ENCODE results near the gene UBAC1.
"Not testable (repeated sequence)": the region's sequence is repeated elsewhere in the genome, so short reads cannot be mapped to it uniquely, and the experiment has no call there.

Gene UBAC1

DNA sequence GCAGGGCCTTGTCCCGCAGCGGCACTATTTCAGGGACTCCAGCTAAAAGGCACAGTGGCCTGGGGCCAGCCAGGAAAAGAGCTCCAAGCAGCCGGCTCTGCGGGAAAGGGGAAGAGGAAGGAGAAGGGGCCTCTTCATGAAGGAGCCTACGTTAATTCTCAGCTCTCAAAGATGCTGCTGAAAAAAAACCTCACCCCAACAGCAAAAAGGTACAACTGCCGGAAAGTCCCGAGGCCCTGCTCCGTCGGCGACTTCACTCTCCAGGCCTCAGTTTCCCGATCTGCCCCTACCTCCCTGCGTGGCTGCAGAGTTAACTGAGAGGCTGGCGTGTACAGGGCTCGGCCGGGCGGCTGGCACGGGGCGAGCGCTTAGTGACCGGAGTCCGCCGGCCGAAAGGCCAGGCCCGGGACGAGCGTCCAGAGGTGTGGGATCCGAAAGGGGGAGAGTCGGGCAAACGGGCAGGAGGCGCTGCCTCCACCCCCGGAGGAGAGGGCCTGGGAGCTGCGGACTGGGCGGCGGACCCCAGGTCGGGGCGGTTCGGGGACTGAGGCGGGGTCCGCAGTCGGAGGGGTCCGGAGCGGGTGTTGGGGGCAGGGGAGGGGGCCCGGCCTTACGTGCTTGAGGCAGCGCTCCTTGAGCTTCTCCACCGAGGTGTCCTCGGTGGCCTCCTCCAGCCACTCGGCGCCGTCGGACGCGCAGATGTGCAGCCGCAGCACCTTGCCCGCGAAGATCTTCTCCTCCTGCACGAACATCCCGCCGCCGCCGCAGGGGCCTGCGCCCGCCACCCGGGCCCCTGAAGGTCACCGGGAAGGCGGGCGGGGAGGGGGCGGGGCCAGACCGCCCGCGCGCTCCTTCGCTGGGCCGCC is 529 bp downstream of the UBAC1 start:
- H3K9me3 ChIP-seq (ENCODE audit: control insufficient read depth in 1 of 2, low read length in 2 of 2), result no peaks in the 10 kb centered on the region
- peak overlapping the region; percentile 84 for H3K27ac ChIP-seq (ENCODE audit: low read depth, low read length)
- H3K9ac ChIP-seq (ENCODE audit: low read depth in 1 of 2, low read length in 2 of 2), result peak overlapping the region; percentile 78 to 80
- H3K27me3 ChIP-seq (ENCODE audit: control insufficient read depth in 1 of 2, insufficient read depth in 2 of 2, low read length in 2 of 2), result no peaks in the 10 kb centered on the region
- peaks cover 11 to 14% of the 10 kb centered on the region in 2 donors for H3K4me1 ChIP-seq (ENCODE audit: control insufficient read depth in 1 of 2, insufficient read depth in 2 of 2, low read length in 2 of 2)
- no peaks in the 10 kb centered on the region for H3K36me3 ChIP-seq (ENCODE audit: control insufficient read depth in 1 of 2, insufficient read depth in 2 of 2, low read length in 2 of 2)
- H3K4me3 ChIP-seq (ENCODE audit: low read depth in 1 of 2, low read length in 2 of 2), result peak overlapping the region; percentile 87 to 88

GRCh38 chr9:135959814-135960213 is 1.4 kb downstream of the UBAC1 start:
- Histone ChIP-seq H3K4me3 (ENCODE audit: low read depth in 1 of 2, low read length in 2 of 2) (peak overlapping the region; percentile 87 to 88), H3K27ac (ENCODE audit: low read depth, low read length) (no peak overlapping the region), H3K4me1 (ENCODE audit: control insufficient read depth in 1 of 2, insufficient read depth in 2 of 2, low read length in 2 of 2) (peaks cover 11 to 14% of the 10 kb centered on the region in 2 donors)

GRCh38 chr9:135958485-135958884 is 2.7 kb downstream of the UBAC1 start:
- no peak overlapping the region for H3K4me3 ChIP-seq (ENCODE audit: low read depth in 1 of 2, low read length in 2 of 2)
- H3K27ac ChIP-seq (ENCODE audit: low read depth, low read length), result no peak overlapping the region
- no peaks in the 10 kb centered on the region for H3K27me3 ChIP-seq (ENCODE audit: control insufficient read depth in 1 of 2, insufficient read depth in 2 of 2, low read length in 2 of 2)
- no peak overlapping the region for H3K9ac ChIP-seq (ENCODE audit: low read depth in 1 of 2, low read length in 2 of 2)
- peaks cover 0 to 11% of the 10 kb centered on the region in 2 donors for H3K36me3 ChIP-seq (ENCODE audit: control insufficient read depth in 1 of 2, insufficient read depth in 2 of 2, low read length in 2 of 2)
- H3K9me3 ChIP-seq (ENCODE audit: control insufficient read depth in 1 of 2, low read length in 2 of 2), result no peaks in the 10 kb centered on the region
- peaks cover 11 to 14% of the 10 kb centered on the region in 2 donors for H3K4me1 ChIP-seq (ENCODE audit: control insufficient read depth in 1 of 2, insufficient read depth in 2 of 2, low read length in 2 of 2)

More at GRCh38 chr9:135959814-135960213, 1.4 kb downstream of the UBAC1 start:
- Histone ChIP-seq H3K9me3 (ENCODE audit: control insufficient read depth in 1 of 2, low read length in 2 of 2) (no peaks in the 10 kb centered on the region), H3K27me3 (ENCODE audit: control insufficient read depth in 1 of 2, insufficient read depth in 2 of 2, low read length in 2 of 2) (no peaks in the 10 kb centered on the region), H3K9ac (ENCODE audit: low read depth in 1 of 2, low read length in 2 of 2) (peak overlapping the region in 1 of 2 donors; percentile 78), H3K36me3 (ENCODE audit: control insufficient read depth in 1 of 2, insufficient read depth in 2 of 2, low read length in 2 of 2) (peaks cover 0 to under 1% of the 10 kb centered on the region in 2 donors)

- no peaks in the 10 kb centered on the region for H3K27me3 ChIP-seq (ENCODE audit: control insufficient read depth in 1 of 2, insufficient read depth in 2 of 2, low read length in 2 of 2)
- H3K27ac ChIP-seq (ENCODE audit: low read depth, low read length), result no peak overlapping the region
- H3K4me1 ChIP-seq (ENCODE audit: control insufficient read depth in 1 of 2, insufficient read depth in 2 of 2, low read length in 2 of 2), result peaks cover 11 to 14% of the 10 kb centered on the region in 2 donors
- no peak overlapping the region for H3K9ac ChIP-seq (ENCODE audit: low read depth in 1 of 2, low read length in 2 of 2)
- H3K4me3 ChIP-seq (ENCODE audit: low read depth in 1 of 2, low read length in 2 of 2), result no peak overlapping the region
- H3K9me3 ChIP-seq (ENCODE audit: control insufficient read depth in 1 of 2, low read length in 2 of 2), result no peaks in the 10 kb centered on the region
- H3K36me3 ChIP-seq (ENCODE audit: control insufficient read depth in 1 of 2, insufficient read depth in 2 of 2, low read length in 2 of 2), result peaks cover 6 to 19% of the 10 kb centered on the region in 2 donors
Observed at GRCh38 chr9:135957431-135957830, 3.7 kb downstream of the UBAC1 start.

DNA sequence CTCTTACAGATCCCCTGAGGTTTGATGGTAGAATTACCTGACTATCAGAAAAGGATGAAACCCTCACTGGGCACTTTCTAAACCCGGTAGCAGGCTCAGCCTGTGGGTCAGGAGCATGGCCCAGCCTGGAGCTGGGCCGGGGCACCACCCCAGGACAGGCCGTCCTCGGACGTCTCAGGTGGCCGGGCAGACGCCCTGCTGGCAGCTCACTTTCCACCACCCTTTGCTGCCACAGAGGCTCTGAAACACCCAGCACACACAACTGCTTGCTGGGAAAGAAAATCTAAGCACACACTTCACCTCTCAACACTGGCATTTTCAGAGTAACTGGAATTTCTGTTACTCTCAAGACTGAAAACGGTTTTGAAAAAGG is 4.4 kb downstream of the UBAC1 start:
- H3K27me3 ChIP-seq (ENCODE audit: control insufficient read depth in 1 of 2, insufficient read depth in 2 of 2, low read length in 2 of 2), result no peaks in the 10 kb centered on the region
- H3K4me3 ChIP-seq (ENCODE audit: low read depth in 1 of 2, low read length in 2 of 2), result no peak overlapping the region
- no peak overlapping the region for H3K27ac ChIP-seq (ENCODE audit: low read depth, low read length)
- H3K9me3 ChIP-seq (ENCODE audit: control insufficient read depth in 1 of 2, low read length in 2 of 2), result no peaks in the 10 kb centered on the region
- H3K4me1 ChIP-seq (ENCODE audit: control insufficient read depth in 1 of 2, insufficient read depth in 2 of 2, low read length in 2 of 2), result peaks cover 11 to 13% of the 10 kb centered on the region in 2 donors
- H3K9ac ChIP-seq (ENCODE audit: low read depth in 1 of 2, low read length in 2 of 2), result no peak overlapping the region
- peaks cover 13 to 26% of the 10 kb centered on the region in 2 donors for H3K36me3 ChIP-seq (ENCODE audit: control insufficient read depth in 1 of 2, insufficient read depth in 2 of 2, low read length in 2 of 2)

DNA sequence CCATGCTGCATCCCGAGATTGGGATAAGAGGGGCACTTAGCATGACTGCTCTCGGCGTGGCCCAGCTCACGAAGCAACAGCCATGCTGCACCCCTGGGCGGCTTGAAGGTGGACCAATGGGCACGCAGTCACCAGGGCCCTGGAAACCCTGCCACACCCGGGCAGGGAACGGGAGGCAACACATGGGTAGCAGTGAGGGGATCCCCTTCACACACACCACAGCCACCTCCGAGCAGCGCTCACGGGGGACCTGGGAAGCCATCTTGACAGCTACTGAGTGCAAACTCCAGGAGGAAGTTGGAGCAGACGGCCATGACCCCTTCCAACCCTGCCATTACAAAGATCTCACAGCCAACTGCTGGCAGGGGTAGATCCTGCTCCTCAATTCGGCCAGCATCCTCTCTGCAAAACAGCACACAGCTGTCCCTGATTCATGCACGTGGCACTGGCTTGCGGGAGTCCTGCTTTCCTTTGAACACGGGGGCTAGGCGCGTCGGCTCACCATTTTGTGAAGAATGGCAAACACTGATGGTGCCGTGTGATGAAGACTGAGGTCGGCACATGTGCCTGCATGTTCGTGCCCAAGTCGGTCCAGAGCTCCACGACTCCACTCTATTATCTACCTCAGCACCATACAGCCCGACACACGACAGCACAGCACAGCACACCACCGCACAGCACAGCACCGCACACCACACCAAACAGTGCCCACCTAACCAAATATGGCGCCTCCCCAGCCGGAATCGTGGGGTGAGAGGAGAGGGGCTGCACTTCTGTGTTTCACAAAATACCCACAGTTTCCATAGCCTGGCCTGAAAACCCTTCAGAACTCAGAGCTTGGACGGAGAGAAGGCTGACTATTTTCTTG is 5.0 kb downstream of the UBAC1 start:
- no peaks in the 10 kb centered on the region for H3K27me3 ChIP-seq (ENCODE audit: control insufficient read depth in 1 of 2, insufficient read depth in 2 of 2, low read length in 2 of 2)
- H3K9ac ChIP-seq (ENCODE audit: low read depth in 1 of 2, low read length in 2 of 2), result no peak overlapping the region
- H3K27ac ChIP-seq (ENCODE audit: low read depth, low read length), result no peak overlapping the region
- H3K4me1 ChIP-seq (ENCODE audit: control insufficient read depth in 1 of 2, insufficient read depth in 2 of 2, low read length in 2 of 2), result peaks cover 11% of the 10 kb centered on the region in 2 donors
- no peaks in the 10 kb centered on the region for H3K9me3 ChIP-seq (ENCODE audit: control insufficient read depth in 1 of 2, low read length in 2 of 2)
- peaks cover 13 to 26% of the 10 kb centered on the region in 2 donors for H3K36me3 ChIP-seq (ENCODE audit: control insufficient read depth in 1 of 2, insufficient read depth in 2 of 2, low read length in 2 of 2)
- no peak overlapping the region for H3K4me3 ChIP-seq (ENCODE audit: low read depth in 1 of 2, low read length in 2 of 2)

- Histone ChIP-seq H3K27ac (ENCODE audit: low read depth, low read length) (no peak overlapping the region), H3K9me3 (ENCODE audit: control insufficient read depth in 1 of 2, low read length in 2 of 2) (no peaks in the 10 kb centered on the region), H3K9ac (ENCODE audit: low read depth in 1 of 2, low read length in 2 of 2) (no peak overlapping the region), H3K27me3 (ENCODE audit: control insufficient read depth in 1 of 2, insufficient read depth in 2 of 2, low read length in 2 of 2) (no peaks in the 10 kb centered on the region), H3K4me1 (ENCODE audit: control insufficient read depth in 1 of 2, insufficient read depth in 2 of 2, low read length in 2 of 2) (no peaks in the 10 kb centered on the region), H3K4me3 (ENCODE audit: low read depth in 1 of 2, low read length in 2 of 2) (no peak overlapping the region), H3K36me3 (ENCODE audit: control insufficient read depth in 1 of 2, insufficient read depth in 2 of 2, low read length in 2 of 2) (peaks cover 28 to 56% of the 10 kb centered on the region in 2 donors)
Observed at GRCh38 chr9:135952664-135953206, 8.4 kb downstream of the UBAC1 start.

DNA sequence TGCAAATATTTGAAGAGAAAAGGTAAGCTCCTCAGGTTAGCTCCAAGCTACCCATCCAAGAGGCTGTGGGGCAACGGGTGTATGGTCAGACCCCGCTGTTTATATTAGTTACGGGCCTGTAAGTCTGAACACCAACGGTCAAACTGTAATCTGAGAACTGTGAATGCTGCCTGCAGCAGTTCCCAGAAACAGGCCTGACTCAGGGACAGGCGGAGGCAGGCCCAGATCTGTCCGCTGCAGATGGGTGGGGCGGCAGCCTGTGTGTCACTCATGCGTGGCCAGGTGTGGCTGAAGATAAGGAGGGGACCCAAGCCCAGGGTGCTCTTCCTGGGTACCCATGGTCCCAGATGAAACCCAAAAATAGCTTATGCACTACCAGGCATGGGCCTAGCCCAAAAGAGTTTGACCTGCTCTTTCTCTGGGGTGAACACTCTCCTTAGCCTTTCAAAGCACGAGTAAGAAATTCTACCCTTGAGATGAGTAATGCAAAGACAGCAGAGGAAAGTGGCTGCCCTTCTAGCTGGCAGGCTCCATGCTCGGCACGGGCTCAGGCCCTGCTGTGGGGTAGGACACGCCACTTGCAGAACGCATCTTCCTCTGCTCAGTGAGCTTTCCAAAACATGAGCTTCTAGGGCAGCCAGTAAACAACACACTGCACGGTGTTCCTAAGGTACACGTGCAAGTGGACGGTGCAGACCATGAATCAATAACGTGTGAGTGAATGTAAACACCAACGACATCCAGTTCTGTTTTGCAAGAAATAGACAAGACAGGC is 9.1 kb downstream of the UBAC1 start:
- no peaks in the 10 kb centered on the region for H3K4me1 ChIP-seq (ENCODE audit: control insufficient read depth in 1 of 2, insufficient read depth in 2 of 2, low read length in 2 of 2)
- H3K36me3 ChIP-seq (ENCODE audit: control insufficient read depth in 1 of 2, insufficient read depth in 2 of 2, low read length in 2 of 2), result peaks cover 31 to 61% of the 10 kb centered on the region in 2 donors
- no peaks in the 10 kb centered on the region for H3K27me3 ChIP-seq (ENCODE audit: control insufficient read depth in 1 of 2, insufficient read depth in 2 of 2, low read length in 2 of 2)
- no peaks in the 10 kb centered on the region for H3K9me3 ChIP-seq (ENCODE audit: control insufficient read depth in 1 of 2, low read length in 2 of 2)
- H3K4me3 ChIP-seq (ENCODE audit: low read depth in 1 of 2, low read length in 2 of 2), result no peak overlapping the region
- no peak overlapping the region for H3K27ac ChIP-seq (ENCODE audit: low read depth, low read length)
- H3K9ac ChIP-seq (ENCODE audit: low read depth in 1 of 2, low read length in 2 of 2), result no peak overlapping the region

- H3K9ac ChIP-seq (ENCODE audit: low read depth in 1 of 2, low read length in 2 of 2); H3K4me3 ChIP-seq (ENCODE audit: low read depth in 1 of 2, low read length in 2 of 2); H3K4me1 ChIP-seq (ENCODE audit: control insufficient read depth in 1 of 2, insufficient read depth in 2 of 2, low read length in 2 of 2); H3K27ac ChIP-seq (ENCODE audit: low read depth, low read length); H3K27me3 ChIP-seq (ENCODE audit: control insufficient read depth in 1 of 2, insufficient read depth in 2 of 2, low read length in 2 of 2); H3K9me3 ChIP-seq (ENCODE audit: control insufficient read depth in 1 of 2, low read length in 2 of 2): not testable (repeated sequence)
- peaks cover 39 to 69% of the 10 kb centered on the region in 2 donors for H3K36me3 ChIP-seq (ENCODE audit: control insufficient read depth in 1 of 2, insufficient read depth in 2 of 2, low read length in 2 of 2)
Observed at GRCh38 chr9:135951310-135951709, 9.9 kb downstream of the UBAC1 start.

Data from duodenal mucosa (tissue), 2 donors.